Panc1 (cell line): Measurements from ENCODE around the gene TGIF1.

Experiments
- CTCF ChIP-seq: fragments of 450-650 bp; IDR thresholded peaks from 2 replicates; pipeline ENCODE4 v1.5.1; 2017; ENCODE audit warnings: mild to moderate bottlenecking
- POLR2AphosphoS5 ChIP-seq: IDR thresholded peaks from 2 replicates; pipeline ENCODE4 v1.6.1; 2012; ENCODE audit warnings: mild to moderate bottlenecking, low read depth, low read length, moderate library complexity
- REST ChIP-seq, 2 experiments: IDR thresholded peaks; 2 replicates each; pipeline ENCODE4 v1.6.1; 2011 to 2012; ENCODE audit warnings: low read depth in 2 of 2, control low read depth in 1 of 2, low read length in 1 of 2, mild to moderate bottlenecking in 1 of 2, moderate library complexity in 1 of 2; ENCODE audit not compliant: insufficient read depth in 1 of 2
- SIN3A ChIP-seq: IDR thresholded peaks from 2 replicates; pipeline ENCODE4 v1.6.1; 2012; ENCODE audit warnings: low read depth, mild to moderate bottlenecking, low read length, moderate library complexity, borderline replicate concordance; ENCODE audit not compliant: insufficient read depth

- TF ChIP-seq SIN3A, result no peak
- TF ChIP-seq POLR2AphosphoS5, result no peak
- TF ChIP-seq CTCF, result no peak
- no peak for TF ChIP-seq REST (IDR thresholded peaks at IDR 0.05; ENCODE audit: insufficient read depth in 1 of 2, low read depth in 2 of 2, low read length in 1 of 2)
Observed at GRCh38 chr18:3425030-3425429, 24.9 kb upstream of the TGIF1 start.
